ENCODE results near the gene GRK6.

GRK6 gene

GRCh38 chr5:177470759-177471536 lies 44.5 kb downstream of the GRK6 start:
- peak overlapping the region; percentile 81 for H3K27ac Mint-ChIP-seq
- H3K36me3 Mint-ChIP-seq (ENCODE audit: low read depth): peaks cover 16% of the 10 kb centered on the region
- peaks cover 41% of the 10 kb centered on the region for H3K4me1 Mint-ChIP-seq (ENCODE audit: low read depth)
- H3K4me3 Mint-ChIP-seq: peak overlapping the region; percentile 83
- H3K27me3 Mint-ChIP-seq: no peaks in the 10 kb centered on the region
- no peaks in the 10 kb centered on the region for H3K9me3 Mint-ChIP-seq

- Mint-ChIP-seq H3K4me3 (peak overlapping the region; percentile 83), H3K36me3 (ENCODE audit: low read depth) (peaks cover 13% of the 10 kb centered on the region), H3K27me3 (no peaks in the 10 kb centered on the region), H3K4me1 (ENCODE audit: low read depth) (peaks cover 49% of the 10 kb centered on the region), H3K9me3 (no peaks in the 10 kb centered on the region), H3K27ac (peak overlapping the region; percentile 81)
Measured at GRCh38 chr5:177471610-177472356, 45.3 kb downstream of the GRK6 start.

- H3K4me1 Mint-ChIP-seq (ENCODE audit: low read depth): peaks cover 54% of the 10 kb centered on the region
- H3K27me3 Mint-ChIP-seq: no peaks in the 10 kb centered on the region
- peak overlapping the region; percentile 83 for H3K4me3 Mint-ChIP-seq
- H3K27ac Mint-ChIP-seq: peak overlapping the region; percentile 76
- no peaks in the 10 kb centered on the region for H3K9me3 Mint-ChIP-seq
- peaks cover 5% of the 10 kb centered on the region for H3K36me3 Mint-ChIP-seq (ENCODE audit: low read depth)
Measured at GRCh38 chr5:177472460-177473442, 46.3 kb downstream of the GRK6 start.

- Mint-ChIP-seq H3K9me3 (no peaks in the 10 kb centered on the region), H3K27me3 (no peaks in the 10 kb centered on the region), H3K27ac (peak within 1 kb of the TSS; percentile 80), H3K36me3 (ENCODE audit: low read depth) (peaks cover under 1% of the 10 kb centered on the region), H3K4me1 (ENCODE audit: low read depth) (peaks cover 61% of the 10 kb centered on the region), H3K4me3 (peak within 1 kb of the TSS; percentile 83)
Measured at GRCh38 chr5:177473443-177474001, 47.0 kb downstream of the GRK6 start, which contains the start of gene DBN1. Gene DBN1, minus strand, starts transcription at chr5:177473634. Its CDS starts 113 bp downstream, at chr5:177473521.

GRCh38 chr5:177474002-177474476 lies 47.6 kb downstream of the GRK6 start:
- Mint-ChIP-seq H3K27me3 (no peaks in the 10 kb centered on the region), H3K27ac (peak overlapping the region; percentile 80), H3K9me3 (no peaks in the 10 kb centered on the region), H3K36me3 (ENCODE audit: low read depth) (no peaks in the 10 kb centered on the region), H3K4me1 (ENCODE audit: low read depth) (peaks cover 66% of the 10 kb centered on the region), H3K4me3 (peak overlapping the region; percentile 75)

GRCh38 chr5:177474846-177475562 lies 48.5 kb downstream of the GRK6 start:
- peak overlapping the region; percentile 75 for H3K4me3 Mint-ChIP-seq
- H3K27me3 Mint-ChIP-seq: no peaks in the 10 kb centered on the region
- peak overlapping the region; percentile 80 for H3K27ac Mint-ChIP-seq
- H3K9me3 Mint-ChIP-seq: no peaks in the 10 kb centered on the region
- no peaks in the 10 kb centered on the region for H3K36me3 Mint-ChIP-seq (ENCODE audit: low read depth)
- H3K4me1 Mint-ChIP-seq (ENCODE audit: low read depth): peaks cover 76% of the 10 kb centered on the region

- H3K27ac Mint-ChIP-seq: peak overlapping the region; percentile 78
- peak overlapping the region; percentile 30 for H3K4me3 Mint-ChIP-seq
- H3K9me3 Mint-ChIP-seq: no peaks in the 10 kb centered on the region
- H3K4me1 Mint-ChIP-seq (ENCODE audit: low read depth): peaks cover 72% of the 10 kb centered on the region
- H3K27me3 Mint-ChIP-seq: no peaks in the 10 kb centered on the region
- H3K36me3 Mint-ChIP-seq (ENCODE audit: low read depth): no peaks in the 10 kb centered on the region
Measured at GRCh38 chr5:177475563-177476427, 49.3 kb downstream of the GRK6 start.

GRCh38 chr5:177476531-177477233 lies 50.2 kb downstream of the GRK6 start:
- Mint-ChIP-seq H3K27me3 (no peaks in the 10 kb centered on the region), H3K27ac (peak overlapping the region; percentile 78), H3K4me3 (peak overlapping the region; percentile 30), H3K4me1 (ENCODE audit: low read depth) (peaks cover 63% of the 10 kb centered on the region), H3K36me3 (ENCODE audit: low read depth) (no peaks in the 10 kb centered on the region), H3K9me3 (no peaks in the 10 kb centered on the region)

GRCh38 chr5:177477701-177478477 lies 51.4 kb downstream of the GRK6 start:
- no peaks in the 10 kb centered on the region for H3K9me3 Mint-ChIP-seq
- H3K4me3 Mint-ChIP-seq: no peak overlapping the region
- H3K27me3 Mint-ChIP-seq: no peaks in the 10 kb centered on the region
- no peaks in the 10 kb centered on the region for H3K36me3 Mint-ChIP-seq (ENCODE audit: low read depth)
- peak overlapping the region; percentile 98 for H3K27ac Mint-ChIP-seq
- H3K4me1 Mint-ChIP-seq (ENCODE audit: low read depth): peaks cover 59% of the 10 kb centered on the region

- H3K4me1 Mint-ChIP-seq (ENCODE audit: low read depth): peaks cover 56% of the 10 kb centered on the region
- no peaks in the 10 kb centered on the region for H3K36me3 Mint-ChIP-seq (ENCODE audit: low read depth)
- H3K9me3 Mint-ChIP-seq: no peaks in the 10 kb centered on the region
- peak overlapping the region; percentile 52 for H3K4me3 Mint-ChIP-seq
- no peaks in the 10 kb centered on the region for H3K27me3 Mint-ChIP-seq
- H3K27ac Mint-ChIP-seq: peak overlapping the region; percentile 98
Measured at GRCh38 chr5:177478711-177479646, 52.5 kb downstream of the GRK6 start.

- Mint-ChIP-seq H3K27ac (peak overlapping the region; percentile 98), H3K36me3 (ENCODE audit: low read depth) (no peaks in the 10 kb centered on the region), H3K9me3 (no peaks in the 10 kb centered on the region), H3K4me1 (ENCODE audit: low read depth) (peaks cover 48% of the 10 kb centered on the region), H3K4me3 (no peak overlapping the region), H3K27me3 (no peaks in the 10 kb centered on the region)
Measured at GRCh38 chr5:177479774-177480173, 53.3 kb downstream of the GRK6 start.

All from stimulated activated naive CD8-positive, alpha-beta T cell treated with anti-CD3 and anti-CD28 coated beads, Interleukin-15, Interleukin-2, amounts not matched to agents 100 ng/mL and 50 ng/mL, for 24 hours (primary cell).